Measurements from ENCODE around the gene NGF. TPM values are rescaled to one million over a fixed set of nuclear protein-coding genes. Genes with fewer than 3 reads are reported as not detected.
"Not testable (repeated sequence)": the region's sequence is repeated elsewhere in the genome, so short reads cannot be mapped to it uniquely, and the experiment has no call there.

Gene NGF
- not detected in 2 replicates for total RNA-seq (2014; rRNA removed; shearing (Covaris generic))
- 0.52 TPM in 1 of 2 replicates, not detected in the other for polyA plus RNA-seq (2015; cell fraction: cytosol; rRNA removed)
- polyA plus RNA-seq (2015; cell fraction: nucleus; rRNA removed), result not detected in 2 replicates

GRCh38 chr1:115337633-115338456 lies at the start of gene NGF:
Gene NGF, minus strand, starts transcription at chr1:115338249. Its CDS starts 51,454 bp downstream, at chr1:115286795.
- in situ Hi-C loops (cut with HindIII; ENCODE audit: low pct_unique_long_range_greater_than_20kb, low sequenced_read_pairs), result no loop called here
- DNase-seq (ENCODE audit: low read depth, low spot score), result no peak

- in situ Hi-C loops (cut with HindIII; ENCODE audit: low pct_unique_long_range_greater_than_20kb, low sequenced_read_pairs); DNase-seq (ENCODE audit: low read depth, low spot score): not testable (repeated sequence)
These were observed 45.4 kb upstream of the NGF start for GRCh38 chr1:115383455-115383854.

GRCh38 chr1:115379943-115380342 lies 41.9 kb upstream of the NGF start:
- in situ Hi-C loops (cut with HindIII; ENCODE audit: low pct_unique_long_range_greater_than_20kb, low sequenced_read_pairs), result no loop called here

GRCh38 chr1:115377411-115377810 lies 39.4 kb upstream of the NGF start:
- no peak for DNase-seq (ENCODE audit: low read depth, low spot score)
- in situ Hi-C loops (cut with HindIII; ENCODE audit: low pct_unique_long_range_greater_than_20kb, low sequenced_read_pairs), result no loop called here

More at GRCh38 chr1:115379943-115380342, 41.9 kb upstream of the NGF start:
- DNase-seq (ENCODE audit: low read depth, low spot score), result no peak

- in situ Hi-C loops (cut with HindIII; ENCODE audit: low pct_unique_long_range_greater_than_20kb, low sequenced_read_pairs), result no loop called here
These were observed 36.5 kb upstream of the NGF start for GRCh38 chr1:115374598-115374997.

GRCh38 chr1:115373305-115373704 lies 35.3 kb upstream of the NGF start:
- in situ Hi-C loops (cut with HindIII; ENCODE audit: low pct_unique_long_range_greater_than_20kb, low sequenced_read_pairs), result no loop called here
- peak; percentile 93 for DNase-seq (ENCODE audit: low read depth, low spot score)

More at GRCh38 chr1:115374598-115374997, 36.5 kb upstream of the NGF start:
- DNase-seq (ENCODE audit: low read depth, low spot score), result no peak

- DNase-seq (ENCODE audit: low read depth, low spot score), result no peak
- in situ Hi-C loops (cut with HindIII; ENCODE audit: low pct_unique_long_range_greater_than_20kb, low sequenced_read_pairs), result no loop called here
These were observed 27.7 kb upstream of the NGF start for GRCh38 chr1:115365738-115366137.

GRCh38 chr1:115364780-115365155 lies 26.7 kb upstream of the NGF start:
- in situ Hi-C loops (cut with HindIII; ENCODE audit: low pct_unique_long_range_greater_than_20kb, low sequenced_read_pairs), result no loop called here
- peak; percentile 11 for DNase-seq (ENCODE audit: low read depth, low spot score)

GRCh38 chr1:115364046-115364779 lies 26.2 kb upstream of the NGF start:
- peak; percentile 6 for DNase-seq (ENCODE audit: low read depth, low spot score)
- in situ Hi-C loops (cut with HindIII; ENCODE audit: low pct_unique_long_range_greater_than_20kb, low sequenced_read_pairs), result no loop called here

GRCh38 chr1:115363171-115363570 lies 25.1 kb upstream of the NGF start:
- in situ Hi-C loops (cut with HindIII; ENCODE audit: low pct_unique_long_range_greater_than_20kb, low sequenced_read_pairs), result no loop called here

GRCh38 chr1:115360505-115361129 lies 22.6 kb upstream of the NGF start:
- DNase-seq (ENCODE audit: low read depth, low spot score); in situ Hi-C loops (cut with HindIII; ENCODE audit: low pct_unique_long_range_greater_than_20kb, low sequenced_read_pairs): not testable (repeated sequence)

More at GRCh38 chr1:115363171-115363570, 25.1 kb upstream of the NGF start:
- DNase-seq (ENCODE audit: low read depth, low spot score), result no peak

GRCh38 chr1:115359787-115360452 lies 21.9 kb upstream of the NGF start:
- in situ Hi-C loops (cut with HindIII; ENCODE audit: low pct_unique_long_range_greater_than_20kb, low sequenced_read_pairs); DNase-seq (ENCODE audit: low read depth, low spot score): not testable (repeated sequence)

- in situ Hi-C loops (cut with HindIII; ENCODE audit: low pct_unique_long_range_greater_than_20kb, low sequenced_read_pairs), result no loop called here
- DNase-seq (ENCODE audit: low read depth, low spot score), result no peak
These were observed 18.3 kb upstream of the NGF start for GRCh38 chr1:115356356-115356755.

- in situ Hi-C loops (cut with HindIII; ENCODE audit: low pct_unique_long_range_greater_than_20kb, low sequenced_read_pairs), result no loop called here
These were observed 17.0 kb upstream of the NGF start for GRCh38 chr1:115355069-115355468.

GRCh38 chr1:115351143-115351542 lies 13.1 kb upstream of the NGF start:
- in situ Hi-C loops (cut with HindIII; ENCODE audit: low pct_unique_long_range_greater_than_20kb, low sequenced_read_pairs), result no loop called here
- DNase-seq (ENCODE audit: low read depth, low spot score), result no peak

More at GRCh38 chr1:115355069-115355468, 17.0 kb upstream of the NGF start:
- DNase-seq (ENCODE audit: low read depth, low spot score), result no peak

- no peak for DNase-seq (ENCODE audit: low read depth, low spot score)
- in situ Hi-C loops (cut with HindIII; ENCODE audit: low pct_unique_long_range_greater_than_20kb, low sequenced_read_pairs), result no loop called here
These were observed 10.6 kb upstream of the NGF start for GRCh38 chr1:115348636-115349035.

- in situ Hi-C loops (cut with HindIII; ENCODE audit: low pct_unique_long_range_greater_than_20kb, low sequenced_read_pairs), result no loop called here
- no peak for DNase-seq (ENCODE audit: low read depth, low spot score)
These were observed 9.2 kb upstream of the NGF start for GRCh38 chr1:115347282-115347681.

Data from SK-MEL-5 (cell line).